NCI-H1048 (cell line): ENCODE data around the gene CSMD2.

ENCODE experiments used
- DNase-seq: peaks from one replicate; lab custom pipeline; 2025; lab: John Stamatoyannopoulos, UW

Gene CSMD2

DNA sequence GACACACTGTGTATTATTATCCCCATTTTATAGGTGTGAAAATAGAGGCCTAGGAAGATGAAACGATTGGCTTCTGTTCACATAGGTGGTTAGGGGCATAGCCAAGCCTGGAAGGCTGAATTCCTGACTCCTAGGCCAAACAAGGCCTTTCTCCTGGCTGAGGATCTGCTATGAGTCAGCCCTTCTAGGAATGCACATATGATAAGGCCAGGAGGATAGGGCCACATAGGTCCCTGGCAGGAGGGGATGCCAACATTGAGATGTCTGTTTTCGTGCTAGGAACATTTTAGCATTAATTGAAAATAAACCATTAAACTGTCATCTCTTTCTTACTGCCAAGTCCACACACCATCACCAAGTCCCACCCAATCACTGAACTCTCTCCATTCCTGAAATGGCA lies 9.2 kb downstream of the CSMD2 start:
- no peak for DNase-seq

DNA sequence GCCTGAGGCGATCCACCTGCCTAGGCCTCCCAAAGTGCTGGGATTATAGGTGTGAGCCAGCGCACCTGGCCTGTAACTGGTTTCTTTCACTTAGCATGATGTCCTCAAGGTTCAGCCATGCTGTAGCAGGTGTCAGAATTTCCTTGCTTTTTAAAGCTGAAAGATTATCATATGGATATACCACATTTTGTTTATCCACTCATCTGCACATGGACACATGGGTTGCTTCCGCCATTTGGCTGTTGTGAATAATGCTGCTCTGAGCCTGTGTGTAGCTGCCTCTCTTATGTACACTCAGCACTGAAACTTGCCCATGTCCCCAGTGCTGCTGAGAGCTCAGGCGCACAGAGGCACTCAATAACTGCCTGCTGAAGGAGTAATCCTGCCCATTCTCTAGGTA lies 11.8 kb downstream of the CSMD2 start:
- DNase-seq, result no peak

GRCh38 chr1:34149501-34149900 lies 15.5 kb downstream of the CSMD2 start:
- no peak for DNase-seq

GRCh38 chr1:34147301-34147700 lies 17.7 kb downstream of the CSMD2 start:
- no peak for DNase-seq

DNA sequence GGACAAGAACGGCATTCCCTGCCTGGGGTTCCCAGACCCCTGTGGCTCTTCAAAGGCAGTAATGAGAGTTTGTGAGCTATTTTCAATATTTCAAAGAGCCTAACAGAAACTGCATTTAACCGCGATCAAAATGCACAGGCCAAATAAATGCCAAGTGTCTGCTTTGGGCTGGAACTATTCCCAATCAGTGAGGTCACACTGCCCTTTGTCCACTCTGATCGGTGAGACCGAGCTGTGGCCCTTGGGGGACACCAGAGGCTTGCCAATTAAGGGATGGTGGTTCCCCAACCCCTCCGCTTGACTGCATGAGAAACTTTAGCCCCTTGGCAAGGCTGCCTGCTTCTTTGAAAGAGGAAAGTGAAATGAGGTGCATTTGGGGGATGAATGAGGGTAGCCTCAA lies 20.3 kb downstream of the CSMD2 start:
- DNase-seq, result no peak

DNA sequence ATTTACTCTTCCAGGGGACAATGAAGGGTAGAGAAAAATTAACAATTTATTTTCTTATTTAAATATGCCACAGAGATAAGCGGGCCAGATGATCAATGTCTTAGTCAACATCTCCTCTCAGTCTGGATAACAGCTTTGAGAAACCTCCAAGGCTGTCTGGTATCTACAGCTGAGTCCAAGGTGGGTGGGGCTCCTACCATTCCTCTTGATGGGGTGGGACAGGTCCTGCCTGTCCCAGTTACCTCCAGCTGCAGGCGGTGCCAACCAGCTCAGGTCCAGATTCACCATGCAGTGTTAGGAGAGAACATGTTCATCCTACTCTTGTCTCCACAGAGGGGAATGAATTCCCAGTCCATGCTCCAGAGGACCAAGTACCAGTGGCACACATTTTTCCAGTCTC lies 21.1 kb downstream of the CSMD2 start:
- no peak for DNase-seq

DNA sequence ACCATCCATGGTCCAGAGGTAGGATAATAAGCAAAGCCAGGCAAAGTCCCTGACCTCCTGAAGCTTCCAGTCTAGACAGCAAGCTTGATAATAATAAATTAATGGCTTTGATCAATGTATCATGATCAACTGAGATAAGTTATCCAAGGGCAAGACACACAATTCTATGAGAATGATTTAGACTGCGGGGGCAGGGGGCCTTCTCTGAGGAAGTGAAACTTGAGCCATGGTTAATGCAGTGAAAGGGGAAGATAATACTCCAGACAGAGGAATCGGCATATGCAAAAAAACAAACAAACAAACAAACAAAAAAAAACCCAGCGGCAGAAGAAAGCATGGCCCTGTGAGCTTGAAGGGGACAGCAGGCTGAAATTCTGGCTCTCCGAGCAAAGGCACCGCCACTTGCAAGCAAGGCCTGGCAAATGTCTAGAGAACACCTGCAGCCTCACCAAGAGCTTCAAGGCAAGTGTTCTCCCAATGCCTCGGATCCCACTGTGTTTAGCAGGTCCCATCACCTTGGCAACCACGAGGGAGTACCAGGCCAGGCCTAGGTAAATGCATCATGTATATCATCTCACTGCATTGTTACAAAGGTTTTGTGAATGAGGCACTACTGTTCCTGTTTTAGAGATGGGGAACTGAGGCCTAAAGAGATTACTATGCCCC lies 24.9 kb downstream of the CSMD2 start:
- DNase-seq, result no peak

GRCh38 chr1:34137411-34137810 lies 27.6 kb downstream of the CSMD2 start:
- no peak for DNase-seq

GRCh38 chr1:34132161-34132420 lies 32.9 kb downstream of the CSMD2 start:
- no peak for DNase-seq

- DNase-seq, result no peak
Measured at GRCh38 chr1:34131396-34132160, 33.5 kb downstream of the CSMD2 start.

DNA sequence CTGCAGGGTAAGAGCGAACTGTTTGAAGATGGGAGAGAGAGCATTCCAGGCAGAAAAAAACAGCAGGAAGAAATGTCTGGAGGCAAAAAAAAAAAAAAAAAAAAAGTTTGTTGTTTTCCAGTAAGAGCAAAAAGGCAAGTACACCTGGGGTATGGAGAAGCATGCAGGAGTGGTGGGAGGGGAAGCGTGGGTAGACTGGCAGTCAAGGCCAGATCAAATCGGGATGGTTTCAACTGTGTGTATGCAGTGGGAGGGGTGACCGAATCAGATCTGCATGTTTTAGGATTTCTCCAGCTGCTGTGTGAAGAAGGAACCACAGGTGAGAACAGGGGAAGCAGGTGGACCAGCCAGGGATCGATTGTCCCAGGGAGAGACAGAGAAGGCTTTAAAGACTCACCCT lies 34.7 kb downstream of the CSMD2 start:
- DNase-seq, result no peak

- no peak for DNase-seq
Measured at GRCh38 chr1:34129630-34130029, 35.4 kb downstream of the CSMD2 start.

- no peak for DNase-seq
Measured at GRCh38 chr1:34128186-34128889, 36.7 kb downstream of the CSMD2 start.

GRCh38 chr1:34127006-34128000 lies 37.7 kb downstream of the CSMD2 start:
- no peak for DNase-seq

- DNase-seq, result no peak
Measured at GRCh38 chr1:34126486-34126885, 38.5 kb downstream of the CSMD2 start.

- no peak for DNase-seq
Measured at GRCh38 chr1:34125721-34126380, 39.2 kb downstream of the CSMD2 start.

DNA sequence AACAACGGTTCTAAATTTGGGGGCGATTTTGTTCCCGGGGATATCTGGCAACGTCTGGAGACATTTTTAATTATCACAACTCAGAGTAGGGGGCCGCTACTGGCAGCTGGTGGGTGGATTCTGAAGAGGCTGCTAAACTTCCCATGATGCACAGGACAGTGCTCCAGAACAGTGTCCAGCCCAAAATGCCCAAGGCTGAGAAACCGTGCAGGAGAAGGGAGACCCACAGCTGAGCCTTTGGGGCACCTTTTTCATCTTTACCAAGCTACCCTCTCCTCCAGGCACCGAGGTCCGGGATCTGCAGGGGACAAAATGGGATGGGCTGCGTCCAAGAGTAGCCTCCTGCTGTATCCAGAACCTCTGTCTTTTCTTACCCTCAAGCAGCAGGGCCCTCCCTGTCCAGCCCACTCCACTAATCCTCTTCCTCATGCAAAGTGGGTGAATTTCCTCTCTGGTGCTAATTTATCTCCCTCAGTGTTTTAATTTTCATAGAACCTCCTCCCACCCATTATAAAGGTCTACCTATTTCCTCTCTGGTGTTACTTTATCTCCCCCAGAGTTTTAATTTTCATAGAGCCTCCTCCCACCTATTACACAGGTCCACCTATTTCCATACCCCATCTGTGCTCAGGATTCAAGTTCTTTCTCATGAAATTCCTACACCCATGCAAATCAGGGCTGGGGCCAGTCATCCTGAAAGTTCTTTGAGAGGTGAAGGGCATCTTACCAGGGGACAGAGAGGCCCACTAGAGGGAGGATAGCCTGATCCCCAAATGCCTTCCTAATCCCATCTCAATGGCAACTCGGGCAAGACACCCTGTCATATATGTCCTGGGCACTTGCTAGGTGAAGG lies 42.7 kb downstream of the CSMD2 start:
- DNase-seq, result no peak

- DNase-seq, result no peak
Measured at GRCh38 chr1:34115233-34115632, 49.8 kb downstream of the CSMD2 start.

DNA sequence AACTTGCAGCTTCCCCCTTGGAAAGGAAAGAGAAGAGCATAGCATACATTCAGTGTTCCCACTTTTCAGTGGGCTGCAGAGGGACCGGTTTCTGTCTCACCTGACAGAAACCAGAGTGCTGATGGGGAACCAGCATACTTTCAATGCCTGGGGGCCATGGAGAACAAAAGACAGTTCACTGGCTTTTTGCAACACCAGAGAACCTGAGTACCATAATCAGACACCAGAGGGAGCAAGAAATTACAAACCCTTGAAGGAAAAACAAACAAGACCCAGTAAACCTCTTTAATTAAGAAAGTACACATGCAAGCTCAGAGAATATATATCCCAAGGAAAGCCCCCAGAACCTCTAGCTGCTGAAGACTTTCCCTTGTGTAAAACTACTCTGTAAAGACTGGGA lies 51.1 kb downstream of the CSMD2 start:
- DNase-seq, result no peak

DNA sequence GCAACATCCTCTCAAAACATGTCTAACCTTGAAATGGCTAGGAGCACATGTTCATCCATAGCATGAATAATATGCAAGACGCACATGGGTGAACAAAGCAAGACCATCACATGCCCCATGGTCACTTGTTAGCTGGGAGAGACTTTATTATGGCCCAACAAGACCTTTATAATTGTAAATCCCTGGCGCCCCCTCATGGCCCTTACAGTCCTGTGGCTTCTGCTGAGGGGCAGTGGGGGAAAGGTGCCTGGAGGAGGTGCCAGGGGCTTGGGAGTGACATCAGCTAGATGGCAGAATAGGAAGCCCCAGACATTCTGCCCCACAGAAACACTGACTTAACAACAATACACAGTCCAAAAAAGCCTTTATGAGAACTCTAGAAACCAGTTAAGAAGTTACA lies 51.7 kb downstream of the CSMD2 start:
- DNase-seq, result no peak

DNA sequence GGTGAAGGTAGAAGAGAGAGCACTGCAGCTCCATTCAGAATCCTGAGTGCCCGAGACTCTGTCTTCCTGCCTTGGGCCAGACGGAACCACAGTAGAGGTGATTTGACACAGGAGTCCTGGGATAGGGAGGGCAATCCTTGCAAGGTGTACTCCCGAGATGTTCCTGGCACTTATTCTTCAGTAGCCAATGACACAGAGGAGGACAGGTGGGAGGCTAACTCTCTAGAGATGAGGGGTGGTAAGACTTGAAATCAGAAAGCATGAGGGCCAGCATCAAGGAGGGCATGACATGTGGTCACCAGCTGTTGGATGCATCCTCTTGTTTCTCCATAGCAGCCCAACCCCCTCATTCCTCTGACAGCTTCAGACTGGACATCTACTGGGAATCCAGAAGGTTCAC lies 56.3 kb downstream of the CSMD2 start:
- no peak for DNase-seq
